Lower leg skin (tissue), 4 donors: ENCODE data around the gene CTBP2. TPM values are rescaled to one million over a fixed set of nuclear protein-coding genes. Genes with fewer than 3 reads are reported as not detected.
"Not testable (repeated sequence)": the region's sequence is repeated elsewhere in the genome, so short reads cannot be mapped to it uniquely, and the experiment has no call there.

ENCODE experiments used
- DNase-seq, 2 donors: peaks; one replicate each; pipeline ENCODE4 v3.0.0-alpha.2; 2019; ENCODE audit warnings: low spot score in 2 of 2
- H3K4me3 ChIP-seq: fragments of 200-600 bp; sonication (generic); 2 replicates; pipeline ENCODE4 v1.5.1; 2017; ENCODE audit warnings: mild to moderate bottlenecking, low read depth; ENCODE audit not compliant: poor library complexity, severe bottlenecking
- POLR2A ChIP-seq, 2 donors: fragments of 450-650 bp; IDR thresholded peaks; one replicate each; pipeline ENCODE4 v1.6.1; 2016 to 2017; ENCODE audit warnings: antibody characterized with exemption in 2 of 2, mild to moderate bottlenecking in 1 of 2, moderate library complexity in 1 of 2
- WGBS, 2 donors: methylation state at CpG; one replicate each; pipeline ENCODE4 v1.1.5; 2018; 5-methylcytosine and 5-hydroxymethylcytosine counted together
- intact Hi-C: fragments of 100-400 bp; cut with DNase I; formaldehyde crosslinking; loops from one replicate; pipeline ENCODE4 v1.15.0; 2023; ENCODE audit warnings: low total_unique reads
- total RNA-seq, 4 donors: library from RNA; depleted of rRNA; stranded (reverse); fragments of >200 nt; gene quantifications; one replicate each; pipeline ENCODE4 v1.1.0, GENCODE V29; 2016
- TF ChIP-seq, protein P1 (sequence below), 3 donors: fragments of 450-650 bp; IDR thresholded peaks; one replicate each; pipeline ENCODE4 v1.5.1; 2016; ENCODE audit warnings: antibody characterized with exemption in 3 of 3, mild to moderate bottlenecking in 3 of 3, moderate library complexity in 2 of 3

The CTBP2 gene
- total RNA-seq, 4 donors from 2014 or later = 30.3 to 39.5 (median 32.2) TPM

DNA sequence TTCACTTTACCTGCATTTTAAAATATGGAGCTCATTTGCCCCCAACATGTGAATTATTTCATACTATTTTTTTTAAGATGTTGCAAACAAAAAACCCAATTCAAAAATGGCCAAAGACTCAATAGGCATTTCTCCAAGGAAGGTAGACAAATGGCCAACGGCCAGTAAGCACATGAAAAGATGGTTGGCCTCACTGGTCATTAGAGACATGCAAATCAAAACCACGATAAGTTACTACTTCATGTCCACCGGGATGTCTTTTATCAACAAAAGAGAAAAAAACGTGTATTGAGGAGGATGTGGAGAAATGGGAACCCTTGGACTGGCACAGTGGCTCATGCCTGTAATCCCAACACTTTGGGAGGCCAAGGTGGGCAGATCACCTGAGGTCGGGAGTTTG is 3.4 kb upstream of the CTBP2 start:
- WGBS, 2 donors = 76 to 77% methylated on average over 5 of the region's 5 CpGs
- DNase-seq = no peak
- H3K4me3 ChIP-seq = no peak overlapping the region
- intact Hi-C loops = no loop called here
- no peak for TF ChIP-seq POLR2A (IDR thresholded peaks at IDR 0.05)
- TF ChIP-seq, protein P1, sequence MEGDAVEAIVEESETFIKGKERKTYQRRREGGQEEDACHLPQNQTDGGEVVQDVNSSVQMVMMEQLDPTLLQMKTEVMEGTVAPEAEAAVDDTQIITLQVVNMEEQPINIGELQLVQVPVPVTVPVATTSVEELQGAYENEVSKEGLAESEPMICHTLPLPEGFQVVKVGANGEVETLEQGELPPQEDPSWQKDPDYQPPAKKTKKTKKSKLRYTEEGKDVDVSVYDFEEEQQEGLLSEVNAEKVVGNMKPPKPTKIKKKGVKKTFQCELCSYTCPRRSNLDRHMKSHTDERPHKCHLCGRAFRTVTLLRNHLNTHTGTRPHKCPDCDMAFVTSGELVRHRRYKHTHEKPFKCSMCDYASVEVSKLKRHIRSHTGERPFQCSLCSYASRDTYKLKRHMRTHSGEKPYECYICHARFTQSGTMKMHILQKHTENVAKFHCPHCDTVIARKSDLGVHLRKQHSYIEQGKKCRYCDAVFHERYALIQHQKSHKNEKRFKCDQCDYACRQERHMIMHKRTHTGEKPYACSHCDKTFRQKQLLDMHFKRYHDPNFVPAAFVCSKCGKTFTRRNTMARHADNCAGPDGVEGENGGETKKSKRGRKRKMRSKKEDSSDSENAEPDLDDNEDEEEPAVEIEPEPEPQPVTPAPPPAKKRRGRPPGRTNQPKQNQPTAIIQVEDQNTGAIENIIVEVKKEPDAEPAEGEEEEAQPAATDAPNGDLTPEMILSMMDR (IDR thresholded peaks at IDR 0.05) = no peak

DNA sequence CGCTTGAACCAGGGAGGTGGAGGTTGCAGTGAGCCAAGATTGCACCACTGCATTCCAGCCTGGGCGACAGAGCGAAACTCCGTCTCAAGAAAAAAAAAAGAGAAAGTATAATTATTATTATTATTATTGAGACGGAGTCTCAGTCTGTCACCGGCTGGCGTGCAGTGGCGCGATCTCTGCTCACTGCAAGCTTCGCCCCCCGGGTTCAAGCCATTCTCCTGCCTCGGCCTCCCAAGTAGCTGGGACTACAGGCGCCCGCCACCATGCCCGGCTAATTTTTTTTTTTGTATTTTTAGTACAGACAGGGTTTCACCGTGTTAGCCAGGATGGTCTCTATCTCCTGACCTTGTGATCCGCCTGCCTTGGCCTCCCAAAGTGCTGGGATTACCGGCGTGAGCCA is 2.9 kb upstream of the CTBP2 start:
- DNase-seq, intact Hi-C loops, H3K4me3 ChIP-seq: not testable (repeated sequence)
- WGBS, 2 donors = 96% methylated on average over 19 of the region's 19 CpGs

DNA sequence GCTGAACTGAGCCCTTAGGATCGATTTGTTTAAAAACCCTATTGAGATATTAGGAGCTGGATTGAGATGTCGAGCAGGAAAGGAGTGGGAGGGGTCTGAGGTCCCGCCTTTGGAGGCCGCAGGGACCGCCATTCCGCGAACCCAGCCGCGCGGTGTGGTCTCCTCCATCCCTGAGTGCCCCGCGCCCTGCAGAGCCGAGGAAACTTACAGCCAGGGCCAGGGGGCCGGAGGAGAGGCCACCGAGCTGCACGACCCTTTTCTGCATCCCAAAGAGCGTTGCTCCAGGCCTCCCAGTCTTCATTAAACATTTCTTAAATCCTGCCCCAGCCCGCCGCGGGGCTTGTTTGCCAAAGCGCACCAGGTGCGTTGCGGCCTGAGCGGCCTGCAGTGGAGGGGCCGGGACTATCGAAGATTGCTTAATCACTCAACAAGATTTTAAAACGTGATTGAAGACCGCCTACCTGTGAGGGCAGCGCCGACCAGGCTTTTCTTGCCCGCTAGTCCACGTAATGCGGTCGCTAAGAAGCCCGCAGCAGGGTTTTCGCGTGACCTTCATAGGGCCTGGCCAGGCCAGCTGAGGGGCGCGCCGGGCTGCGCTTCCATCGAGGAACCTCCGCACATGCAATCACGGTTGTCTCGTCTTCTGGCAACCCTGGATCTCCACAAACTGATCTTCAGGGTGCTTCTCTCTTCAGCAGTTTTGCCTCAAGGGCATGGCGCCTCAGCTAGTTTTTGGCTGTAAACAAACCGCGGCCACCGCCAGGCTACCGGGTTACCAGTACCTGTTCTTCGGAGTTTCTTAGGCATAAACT is 2.0 kb upstream of the CTBP2 start:
- TF ChIP-seq POLR2A (IDR thresholded peaks at IDR 0.05) = no peak
- TF ChIP-seq, protein P1 (IDR thresholded peaks at IDR 0.05) = no peak
- intact Hi-C loops = no loop called here
- DNase-seq = peak in 1 of 2 donors; percentile 84
- WGBS, 2 donors = 62 to 76% methylated on average over 51 of the region's 51 CpGs
- no peak overlapping the region for H3K4me3 ChIP-seq

DNA sequence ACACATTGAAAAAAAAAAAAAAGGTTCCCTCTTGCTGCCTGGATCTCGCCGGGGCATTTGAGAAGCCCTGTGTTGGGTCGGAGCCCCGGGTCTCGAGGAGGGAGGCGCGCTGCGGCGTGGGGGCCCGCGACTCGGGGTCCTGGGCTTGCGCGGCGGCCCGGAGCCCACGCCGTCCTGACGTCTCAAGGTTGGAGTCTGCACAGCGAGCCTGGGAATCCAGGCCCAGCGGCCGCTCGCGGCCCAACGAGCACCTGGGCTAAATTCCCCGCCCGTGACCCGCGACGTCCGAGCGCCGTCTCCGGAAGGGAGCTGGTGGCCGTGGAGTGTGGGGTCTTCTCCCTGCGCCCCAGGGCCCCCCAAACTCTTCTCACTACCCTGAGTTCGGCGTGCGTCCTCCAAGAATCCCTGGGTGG is 1.4 kb upstream of the CTBP2 start:
- peak overlapping the region; percentile 52 for H3K4me3 ChIP-seq
- WGBS, 2 donors = 1 to 9% methylated on average over 21 to 23 of the region's 39 CpGs
- peak in 1 of 2 donors; percentile 84 for DNase-seq
- TF ChIP-seq, protein P1 (IDR thresholded peaks at IDR 0.05) = no peak
- TF ChIP-seq POLR2A (IDR thresholded peaks at IDR 0.05) = no peak
- intact Hi-C loops = no loop called here

DNA sequence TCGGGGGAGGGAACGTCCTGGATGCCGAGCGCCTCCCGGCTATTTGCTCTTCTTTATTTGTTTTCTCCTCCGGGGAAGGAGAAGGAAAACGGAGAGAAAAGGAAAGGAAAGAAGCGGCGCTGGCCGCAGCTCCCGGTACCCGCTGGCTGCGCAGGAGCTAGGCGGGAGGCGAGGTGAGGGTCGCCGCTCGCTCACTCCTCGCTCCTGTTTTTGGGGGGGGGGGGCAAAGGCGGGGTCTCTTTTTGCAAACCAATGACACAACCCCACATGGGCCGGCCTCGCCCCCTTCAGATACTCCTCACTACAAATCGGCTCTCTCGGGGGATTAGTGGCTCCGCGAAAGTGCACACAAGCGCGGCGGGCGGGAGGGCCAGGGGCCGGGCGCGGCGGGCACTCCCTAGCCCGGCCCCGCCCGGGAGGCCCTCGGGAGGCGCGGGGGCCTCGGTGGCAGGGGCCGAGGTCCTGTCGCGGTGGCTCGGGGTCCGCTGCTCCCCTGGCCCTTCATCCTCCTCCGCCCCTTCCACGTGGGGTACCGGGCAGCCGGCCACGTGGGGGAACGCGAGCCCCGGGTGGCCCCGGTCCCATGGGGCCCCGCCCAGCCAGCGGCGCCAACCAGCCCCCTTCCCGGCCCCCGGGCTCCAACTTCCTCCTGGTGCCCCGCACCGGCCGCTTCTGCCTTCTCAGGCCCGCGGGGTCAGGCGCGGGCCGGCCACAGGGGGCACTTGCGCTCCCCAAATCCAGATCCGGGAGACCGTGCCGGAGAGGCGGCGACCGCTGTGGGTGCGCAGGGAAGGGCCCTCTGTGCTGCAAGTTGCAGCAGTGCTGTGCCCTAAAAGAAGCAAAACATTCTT is 718 bp upstream of the CTBP2 start:
- 0% methylated on average over 42 to 69 of the region's 76 CpGs for WGBS, 2 donors
- peak overlapping the region; percentile 52 for H3K4me3 ChIP-seq
- TF ChIP-seq POLR2A (IDR thresholded peaks at IDR 0.05) = no peak
- TF ChIP-seq, protein P1 (IDR thresholded peaks at IDR 0.05) = no peak
- intact Hi-C loops = no loop called here
- peak; percentile 75 to 95 for DNase-seq

DNA sequence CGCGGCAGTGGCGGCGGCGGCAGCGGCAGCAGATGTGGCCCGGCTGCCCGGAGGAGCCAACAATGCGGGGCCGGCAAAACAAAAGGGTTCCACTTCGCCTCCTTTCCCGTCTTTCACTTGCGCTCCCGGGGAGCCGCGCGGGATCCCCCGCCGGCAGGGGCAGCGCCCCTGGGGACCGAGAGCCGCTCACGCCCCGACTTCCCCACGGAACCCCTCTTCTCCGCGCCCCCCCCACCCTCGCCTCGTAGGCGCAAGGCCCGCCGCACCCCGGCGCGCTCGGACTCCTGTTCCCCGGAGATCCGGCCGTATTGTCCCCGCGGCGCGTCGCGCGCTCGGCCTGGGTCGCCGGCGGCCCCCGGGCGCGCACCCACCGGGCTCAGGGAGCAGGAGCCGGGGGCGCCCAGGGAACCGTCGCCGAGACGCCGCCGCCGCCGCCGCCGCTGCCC is 854 bp downstream of the CTBP2 start:
- intact Hi-C loops = no loop called here
- TF ChIP-seq, protein P1 (IDR thresholded peaks at IDR 0.05) = no peak
- TF ChIP-seq POLR2A (IDR thresholded peaks at IDR 0.05) = no peak
- 0 to 1% methylated on average over 30 to 46 of the region's 66 CpGs for WGBS, 2 donors
- peak in 1 of 2 donors; percentile 84 for DNase-seq
- H3K4me3 ChIP-seq = peak overlapping the region; percentile 85
